ENCODE results near the gene KLF7.

KLF7 gene

GRCh38 chr2:207083361-207084110 is 82.2 kb downstream of the KLF7 start:
- Histone ChIP-seq H3K27me3 (replicated peaks; ENCODE audit: insufficient read depth, low read length) (no peaks in the 10 kb centered on the region), H3F3A (ENCODE audit: insufficient read depth, low read length) (no peaks in the 10 kb centered on the region), H3K9ac (ENCODE audit: low read length) (no peak overlapping the region), H4K20me1 (ENCODE audit: insufficient read depth, low read length) (no peaks in the 10 kb centered on the region), H3K36me3 (replicated peaks; ENCODE audit: insufficient read depth, low read length) (no peaks in the 10 kb centered on the region), H3K4me2 (ENCODE audit: low read depth, low read length) (no peak overlapping the region), H3K4me1 (ENCODE audit: low read length) (peaks cover under 1% of the 10 kb centered on the region; the same call in 1 of the 2 replicates), H3K4me3 (ENCODE audit: low read length) (no peak overlapping the region), H3K9me3 (replicated peaks; ENCODE audit: insufficient read depth, low read length) (no peaks in the 10 kb centered on the region), H3K27ac (ENCODE audit: low read length) (no peak overlapping the region), H2AFZ (ENCODE audit: low read length) (no peak overlapping the region), H3K9me2 (replicated peaks; ENCODE audit: insufficient read depth, low read length) (no peaks in the 10 kb centered on the region), H3K79me2 (ENCODE audit: low read length) (no peaks in the 10 kb centered on the region)
- no peak for TF ChIP-seq EZH2phosphoT487 (IDR thresholded peaks at IDR 0.05; ENCODE audit: low read length)
- no peak for TF ChIP-seq CTCF (IDR thresholded peaks at IDR 0.05; ENCODE audit: low read length)
- TF ChIP-seq EZH2 (optimal IDR thresholded peaks at IDR 0.05; ENCODE audit: low read depth, low read length), result no peak
- DNase-seq, result no peak

GRCh38 chr2:207082619-207083018 is 83.1 kb downstream of the KLF7 start:
- no peaks in the 10 kb centered on the region for H3K79me2 ChIP-seq (ENCODE audit: low read length)
- DNase-seq, result no peak
- no peaks in the 10 kb centered on the region for H3K9me3 ChIP-seq (replicated peaks; ENCODE audit: insufficient read depth, low read length)
- H4K20me1 ChIP-seq (ENCODE audit: insufficient read depth, low read length), result no peaks in the 10 kb centered on the region
- no peak overlapping the region for H3K27ac ChIP-seq (ENCODE audit: low read length)
- TF ChIP-seq CTCF (IDR thresholded peaks at IDR 0.05; ENCODE audit: low read length) (no peak), EZH2 (optimal IDR thresholded peaks at IDR 0.05; ENCODE audit: low read depth, low read length) (no peak), EZH2phosphoT487 (IDR thresholded peaks at IDR 0.05; ENCODE audit: low read length) (no peak)
- H3K9me2 ChIP-seq (replicated peaks; ENCODE audit: insufficient read depth, low read length), result no peaks in the 10 kb centered on the region
- H3K36me3 ChIP-seq (replicated peaks; ENCODE audit: insufficient read depth, low read length), result no peaks in the 10 kb centered on the region
- H3K27me3 ChIP-seq (replicated peaks; ENCODE audit: insufficient read depth, low read length), result no peaks in the 10 kb centered on the region
- H3K9ac ChIP-seq (ENCODE audit: low read length), result no peak overlapping the region
- no peak overlapping the region for H2AFZ ChIP-seq (ENCODE audit: low read length)
- no peaks in the 10 kb centered on the region for H3K4me1 ChIP-seq (ENCODE audit: low read length)
- H3K4me2 ChIP-seq (ENCODE audit: low read depth, low read length), result no peak overlapping the region
- no peak overlapping the region for H3K4me3 ChIP-seq (ENCODE audit: low read length)
- no peaks in the 10 kb centered on the region for H3F3A ChIP-seq (ENCODE audit: insufficient read depth, low read length)

GRCh38 chr2:207078186-207078798 is 87.5 kb downstream of the KLF7 start:
- H3K9me2 ChIP-seq (replicated peaks; ENCODE audit: insufficient read depth, low read length), result no peaks in the 10 kb centered on the region
- H4K20me1 ChIP-seq (ENCODE audit: insufficient read depth, low read length), result no peaks in the 10 kb centered on the region
- no peaks in the 10 kb centered on the region for H3K79me2 ChIP-seq (ENCODE audit: low read length)
- H2AFZ ChIP-seq (ENCODE audit: low read length), result no peak overlapping the region
- no peaks in the 10 kb centered on the region for H3K36me3 ChIP-seq (replicated peaks; ENCODE audit: insufficient read depth, low read length)
- H3K9me3 ChIP-seq (replicated peaks; ENCODE audit: insufficient read depth, low read length), result no peaks in the 10 kb centered on the region
- no peak overlapping the region for H3K9ac ChIP-seq (ENCODE audit: low read length)
- no peak for DNase-seq
- TF ChIP-seq EZH2 (optimal IDR thresholded peaks at IDR 0.05; ENCODE audit: low read depth, low read length) (no peak), CTCF (IDR thresholded peaks at IDR 0.05; ENCODE audit: low read length) (no peak), EZH2phosphoT487 (IDR thresholded peaks at IDR 0.05; ENCODE audit: low read length) (no peak)
- no peak overlapping the region for H3K4me2 ChIP-seq (ENCODE audit: low read depth, low read length)
- no peaks in the 10 kb centered on the region; the same call in 1 of the 2 replicates for H3F3A ChIP-seq (ENCODE audit: insufficient read depth, low read length)
- no peak overlapping the region for H3K4me3 ChIP-seq (ENCODE audit: low read length)
- H3K27me3 ChIP-seq (replicated peaks; ENCODE audit: insufficient read depth, low read length), result no peaks in the 10 kb centered on the region
- H3K4me1 ChIP-seq (ENCODE audit: low read length), result no peaks in the 10 kb centered on the region
- H3K27ac ChIP-seq (ENCODE audit: low read length), result no peak overlapping the region

Measured in MM.1S (cell line).